PFSK-1 (cell line): Measurements from ENCODE around the gene GIPC2.

ENCODE experiments used
- FOXP2 ChIP-seq: optimal IDR thresholded peaks from 2 replicates; pipeline ENCODE3; 2011; ENCODE audit warnings: borderline replicate concordance, control low read depth, inconsistent platforms; ENCODE audit not compliant: insufficient read depth; ENCODE audit errors: extremely low read length, extremely low read depth
- SIN3A ChIP-seq: IDR thresholded peaks from 2 replicates; pipeline ENCODE4 v1.6.1; 2012; ENCODE audit warnings: mild to moderate bottlenecking, low read length, moderate library complexity, borderline replicate concordance; ENCODE audit not compliant: insufficient read depth
- TAF1 ChIP-seq: IDR thresholded peaks from 2 replicates; pipeline ENCODE4 v1.6.1; 2012; ENCODE audit warnings: low read length, control low read depth, borderline replicate concordance; ENCODE audit not compliant: insufficient read depth

DNA sequence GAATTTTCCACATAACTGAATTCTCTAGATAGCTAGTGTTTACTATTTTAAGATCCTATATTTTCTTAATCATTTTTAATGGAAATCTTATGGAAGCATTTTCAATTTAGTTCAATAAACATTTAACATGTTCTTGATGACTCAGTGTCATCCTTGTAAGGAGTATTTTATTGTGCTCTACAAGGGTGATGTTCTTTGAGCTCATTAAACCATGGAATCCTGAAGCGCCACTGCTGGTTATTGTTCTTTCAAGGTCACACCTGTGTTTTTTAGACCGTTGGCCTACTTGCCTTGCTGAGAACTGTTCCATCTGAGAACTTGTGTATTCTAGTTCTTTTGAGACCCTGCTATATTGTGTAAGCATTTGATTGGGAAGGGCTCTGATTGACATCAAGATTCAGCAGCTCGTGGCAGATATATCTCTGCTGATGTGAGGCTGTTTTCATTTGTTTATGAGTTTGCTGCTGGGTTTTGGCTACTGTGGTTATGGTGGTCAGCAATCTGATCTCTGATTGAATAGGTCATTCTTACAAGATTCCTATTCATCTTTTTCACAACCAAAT, 132.0 kb downstream of the GIPC2 start:
- TF ChIP-seq SIN3A (no peak), TAF1 (no peak), FOXP2 (no peak)
